ENCODE results near the gene SCAMP1. TPM values are rescaled to one million over a fixed set of nuclear protein-coding genes. Genes with fewer than 3 reads are reported as not detected.

SCAMP1 gene
- total and polyA plus RNA-seq, 2 of the 8 experiments (the other 6 are each of a cell fraction or from before 2014, with no cell fraction given) = 18.6 to 55.9 TPM

GRCh38 chr5:78471896-78472295, 111.5 kb downstream of the SCAMP1 start (continued):
- TF ChIP-seq CTCF (IDR thresholded peaks at IDR 0.05; ENCODE audit: control extremely low read depth in 1 of 3, insufficient read depth in 1 of 3, low read depth in 1 of 3, low read length in 3 of 3) (no peak), SIX5 (IDR thresholded peaks at IDR 0.05; ENCODE audit: low read depth, low read length) (no peak), EGR1 (IDR thresholded peaks at IDR 0.05; ENCODE audit: borderline replicate concordance, low read depth, low read length) (no peak), SP2 (IDR thresholded peaks at IDR 0.05; ENCODE audit: low read length) (no peak)
